Cardiac fibroblast (primary cell): ENCODE results near the gene STMND1.

Experiments used
- DNase-seq, 2 donors: peaks; one replicate each; pipeline versions ENCODE4 v3.0.0 to v3.0.0-alpha.2; 2010; ENCODE audit warnings: low read depth in 2 of 2
- H3K4me3 ChIP-seq, 2 donors: replicated peaks in 1 of 2; 1 replicate in 1 of 2; 2 replicates in 1 of 2; pipeline ENCODE4 v1.5.1; 2011; ENCODE audit warnings: low read depth in 2 of 2, low read length in 2 of 2, mild to moderate bottlenecking in 2 of 2, moderate library complexity in 1 of 2
- TF ChIP-seq, protein P1 (sequence below): IDR thresholded peaks from one replicate; pipeline ENCODE4 v1.5.1; 2011; ENCODE audit warnings: low read depth, mild to moderate bottlenecking, low read length, inconsistent platforms

The STMND1 gene

DNA sequence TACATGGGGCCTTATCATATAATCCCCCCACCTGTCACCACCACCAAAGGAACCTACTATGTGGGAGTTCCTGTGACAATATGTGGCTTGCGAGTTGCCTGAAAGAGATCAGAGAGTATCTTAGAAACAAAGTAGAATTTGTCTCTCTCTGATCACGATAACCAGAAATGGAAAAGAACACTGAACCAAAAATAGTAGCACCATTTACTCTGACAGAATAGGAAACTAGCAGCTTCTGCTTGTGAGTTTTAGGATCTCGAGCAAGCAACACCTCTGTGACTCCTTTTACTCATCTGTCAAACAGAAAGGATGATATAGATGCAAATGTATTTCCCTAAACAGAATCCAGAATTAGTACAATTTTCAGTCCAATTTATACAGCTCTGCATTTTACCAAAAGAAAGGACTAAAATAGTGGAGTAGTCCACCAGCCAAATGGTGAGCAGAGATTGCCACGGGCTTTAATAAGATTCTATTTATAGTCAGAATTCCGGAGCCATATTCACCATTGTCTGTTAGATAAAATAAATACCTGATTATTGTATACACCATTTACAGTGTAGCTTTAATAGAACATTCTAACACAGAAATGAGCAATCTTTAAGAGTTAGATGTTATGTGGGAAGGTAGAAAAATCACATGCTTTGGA is 19.9 kb upstream of the STMND1 start:
- TF ChIP-seq, protein P1, sequence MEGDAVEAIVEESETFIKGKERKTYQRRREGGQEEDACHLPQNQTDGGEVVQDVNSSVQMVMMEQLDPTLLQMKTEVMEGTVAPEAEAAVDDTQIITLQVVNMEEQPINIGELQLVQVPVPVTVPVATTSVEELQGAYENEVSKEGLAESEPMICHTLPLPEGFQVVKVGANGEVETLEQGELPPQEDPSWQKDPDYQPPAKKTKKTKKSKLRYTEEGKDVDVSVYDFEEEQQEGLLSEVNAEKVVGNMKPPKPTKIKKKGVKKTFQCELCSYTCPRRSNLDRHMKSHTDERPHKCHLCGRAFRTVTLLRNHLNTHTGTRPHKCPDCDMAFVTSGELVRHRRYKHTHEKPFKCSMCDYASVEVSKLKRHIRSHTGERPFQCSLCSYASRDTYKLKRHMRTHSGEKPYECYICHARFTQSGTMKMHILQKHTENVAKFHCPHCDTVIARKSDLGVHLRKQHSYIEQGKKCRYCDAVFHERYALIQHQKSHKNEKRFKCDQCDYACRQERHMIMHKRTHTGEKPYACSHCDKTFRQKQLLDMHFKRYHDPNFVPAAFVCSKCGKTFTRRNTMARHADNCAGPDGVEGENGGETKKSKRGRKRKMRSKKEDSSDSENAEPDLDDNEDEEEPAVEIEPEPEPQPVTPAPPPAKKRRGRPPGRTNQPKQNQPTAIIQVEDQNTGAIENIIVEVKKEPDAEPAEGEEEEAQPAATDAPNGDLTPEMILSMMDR: no peak
- H3K4me3 ChIP-seq: no peak overlapping the region
- DNase-seq: no peak

DNA sequence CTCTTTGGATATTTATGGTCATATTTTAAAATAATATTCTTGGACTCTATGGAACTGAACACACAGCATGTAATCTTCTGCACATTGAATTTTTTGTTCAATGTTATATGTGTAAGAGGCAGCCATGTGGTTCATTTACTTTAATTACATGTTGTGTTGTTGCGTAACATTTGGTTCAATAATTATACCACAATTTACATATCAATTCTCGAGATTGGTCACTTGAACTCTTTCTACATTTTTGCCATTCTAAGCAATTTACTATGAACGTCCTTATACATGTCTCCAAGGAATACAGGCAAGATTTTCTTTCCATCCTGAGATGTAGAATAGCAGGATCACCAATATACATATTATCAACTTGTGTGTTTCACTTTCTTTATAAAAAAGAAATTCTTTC is 18.5 kb upstream of the STMND1 start:
- no peak overlapping the region for H3K4me3 ChIP-seq
- no peak for DNase-seq
- TF ChIP-seq, protein P1: no peak

DNA sequence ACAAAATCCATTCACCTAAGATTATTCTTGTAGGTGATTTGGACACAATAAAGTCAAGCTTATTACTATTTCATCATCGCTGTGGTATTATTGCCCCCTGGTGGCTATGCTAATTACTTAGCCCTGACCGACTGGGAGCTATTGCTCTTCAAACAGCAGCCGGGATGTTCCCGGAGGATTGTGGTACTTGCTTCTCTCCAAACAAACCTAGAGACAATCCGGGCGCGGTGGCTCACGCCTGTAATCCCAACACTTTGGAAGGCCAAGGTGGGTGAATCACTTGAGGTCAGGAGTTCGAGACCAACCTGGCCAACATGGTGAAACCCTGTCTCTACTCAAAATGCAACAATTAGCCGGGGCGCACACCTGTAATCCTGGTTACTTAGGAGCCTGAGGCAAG is 15.4 kb upstream of the STMND1 start:
- TF ChIP-seq, protein P1: peak; percentile 63
- peak; percentile 82 to 83 for DNase-seq
- no peak overlapping the region for H3K4me3 ChIP-seq

DNA sequence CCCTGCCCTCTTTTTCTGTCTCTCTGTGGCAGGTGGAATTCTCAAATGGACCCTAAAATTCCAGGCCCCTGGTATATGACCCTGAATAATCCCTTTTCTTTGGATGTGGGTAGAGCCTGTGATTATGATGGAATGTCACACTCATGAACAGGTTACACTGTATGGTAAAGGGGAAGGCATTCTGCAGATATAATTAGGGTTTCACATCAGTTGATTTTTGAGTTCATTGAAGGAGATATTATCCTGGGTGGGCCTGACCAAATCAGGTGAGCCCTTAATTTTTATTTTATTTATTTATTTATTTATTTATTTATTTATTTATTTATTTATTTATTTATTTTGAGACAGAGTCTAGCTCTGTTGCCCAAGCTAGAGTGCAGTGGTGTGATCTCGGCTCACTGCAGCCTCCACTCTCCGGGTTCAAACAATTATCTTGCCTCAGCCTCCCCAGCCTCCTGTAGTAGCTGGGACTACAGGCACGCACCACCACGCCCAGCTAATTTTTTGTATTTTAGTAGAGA is 13.7 kb upstream of the STMND1 start:
- TF ChIP-seq, protein P1: no peak

DNA sequence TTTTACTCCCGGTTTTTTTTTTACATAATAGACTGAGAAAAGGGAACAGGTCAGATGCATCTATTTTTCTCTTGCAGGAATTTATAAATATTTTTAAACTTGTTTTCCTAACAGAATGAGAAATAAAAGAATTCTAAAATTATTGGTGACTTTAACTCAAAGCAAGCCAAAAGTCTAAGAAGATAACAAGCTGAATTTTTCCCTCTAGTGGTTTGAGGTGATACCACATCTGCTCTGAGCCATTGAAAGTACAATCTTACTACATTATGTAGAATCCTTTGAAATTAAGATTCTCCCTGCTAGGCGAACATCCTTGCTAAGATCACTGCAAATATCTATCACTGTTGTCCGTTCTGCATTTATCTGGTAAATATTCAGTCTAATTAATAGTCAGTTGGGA is 10.7 kb upstream of the STMND1 start:
- peak in 1 of 2 donors; percentile 17 for DNase-seq
- H3K4me3 ChIP-seq: no peak overlapping the region
- TF ChIP-seq, protein P1: peak; percentile 48

More for the DNA sequence above, 13.7 kb upstream of the STMND1 start:
- no peak for DNase-seq
- no peak overlapping the region for H3K4me3 ChIP-seq

DNA sequence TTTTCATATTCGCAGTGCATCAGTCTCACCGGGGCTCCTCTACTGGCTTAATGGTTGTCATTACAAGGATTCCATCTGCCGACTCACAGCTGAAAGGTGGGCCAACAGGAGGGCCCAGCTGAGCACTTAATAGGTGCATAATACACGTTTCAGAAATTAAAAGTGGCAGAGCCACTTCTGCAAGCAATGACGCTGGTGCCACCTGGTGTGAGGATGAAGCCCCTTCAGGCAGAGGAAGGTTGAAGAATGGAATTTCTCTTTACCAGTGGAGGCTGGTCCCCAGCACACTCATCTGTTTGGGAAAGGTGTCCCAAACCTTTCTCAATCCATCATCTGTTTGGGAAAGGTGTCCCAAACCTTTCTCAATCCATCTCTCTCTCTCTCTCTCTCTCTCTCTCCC is 8.2 kb upstream of the STMND1 start:
- TF ChIP-seq, protein P1: no peak
- DNase-seq: no peak
- no peak overlapping the region for H3K4me3 ChIP-seq

DNA sequence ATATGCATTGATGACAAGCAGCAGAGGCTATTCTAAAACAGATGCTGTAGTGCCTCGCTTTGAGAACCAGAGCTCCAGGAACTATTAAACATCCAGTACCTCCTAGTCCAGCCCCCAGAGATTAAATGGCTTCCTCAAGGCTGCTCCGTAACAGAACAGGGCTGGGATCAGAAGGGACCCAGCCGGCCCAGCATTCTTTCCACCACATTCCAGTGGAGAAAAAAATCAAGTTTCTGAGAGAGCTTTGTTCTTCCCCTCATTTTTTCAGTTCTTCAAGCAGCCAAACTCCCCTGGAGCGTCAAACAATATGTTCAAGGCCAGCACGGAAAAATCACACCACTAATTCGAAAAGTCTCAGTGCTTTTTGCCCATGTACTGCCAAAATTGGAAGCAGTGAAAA is 5.8 kb upstream of the STMND1 start:
- no peak overlapping the region for H3K4me3 ChIP-seq

More for the DNA sequence above, 5.8 kb upstream of the STMND1 start:
- DNase-seq: peak in 1 of 2 donors; percentile 26
- TF ChIP-seq, protein P1: no peak
